ENCODE results near the gene PRRX1.

PRRX1 gene

GRCh38 chr1:170657275-170657853, 6.6 kb upstream of the PRRX1 start:
- TF ChIP-seq ELF4 (IDR thresholded peaks at IDR 0.05) (no peak), SP1 (IDR thresholded peaks at IDR 0.05) (no peak), TARDBP (IDR thresholded peaks at IDR 0.05) (no peak), LEF1 (IDR thresholded peaks at IDR 0.05; ENCODE audit: borderline replicate concordance) (no peak), FOXK2 (IDR thresholded peaks at IDR 0.05) (no peak), ARNT (IDR thresholded peaks at IDR 0.05) (no peak), ZNF384 (IDR thresholded peaks at IDR 0.05) (no peak), FOXA1 (IDR thresholded peaks at IDR 0.05) (no peak), L3MBTL2 (conservative IDR thresholded peaks at IDR 0.05) (no peak), HDGF (IDR thresholded peaks at IDR 0.05; ENCODE audit: borderline replicate concordance) (no peak), FOXM1 (IDR thresholded peaks at IDR 0.05; ENCODE audit: borderline replicate concordance) (no peak), SUZ12 (IDR thresholded peaks at IDR 0.05) (no peak), NFRKB (IDR thresholded peaks at IDR 0.05) (no peak), PKNOX1 (IDR thresholded peaks at IDR 0.05) (no peak), CTBP1 (IDR thresholded peaks at IDR 0.05; ENCODE audit: borderline replicate concordance) (no peak), BHLHE40 (IDR thresholded peaks at IDR 0.05; ENCODE audit: borderline replicate concordance) (no peak)
- ChIA-PET POLR2A (no interaction called here), CTCF (no interaction called here)
- DNase-seq (ENCODE audit: extremely low spot score) = no peak

- no peak for TF ChIP-seq ELF4 (IDR thresholded peaks at IDR 0.05)
- no peak for TF ChIP-seq NFRKB (IDR thresholded peaks at IDR 0.05)
- TF ChIP-seq SP1 (IDR thresholded peaks at IDR 0.05) = no peak
- TF ChIP-seq SUZ12 (IDR thresholded peaks at IDR 0.05) = no peak
- no peak for DNase-seq (ENCODE audit: extremely low spot score)
- POLR2A ChIA-PET = no interaction called here
- CTCF ChIA-PET = no interaction called here
These were observed 4.4 kb upstream of the PRRX1 start for GRCh38 chr1:170659399-170660035.

- ChIA-PET CTCF (no interaction called here), POLR2A (no interaction called here)
- DNase-seq (ENCODE audit: extremely low spot score) = no peak
- TF ChIP-seq TARDBP (IDR thresholded peaks at IDR 0.05) (no peak), L3MBTL2 (conservative IDR thresholded peaks at IDR 0.05) (no peak), NFRKB (IDR thresholded peaks at IDR 0.05) (no peak)
These were observed 3.6 kb upstream of the PRRX1 start for GRCh38 chr1:170660281-170660713.

GRCh38 chr1:170660871-170661645, 2.9 kb upstream of the PRRX1 start:
- CTCF ChIA-PET = no interaction called here
- no peak for DNase-seq (ENCODE audit: extremely low spot score)
- POLR2A ChIA-PET = no interaction called here
- no peak for TF ChIP-seq HDGF (IDR thresholded peaks at IDR 0.05; ENCODE audit: borderline replicate concordance)
- no peak for TF ChIP-seq ELF4 (IDR thresholded peaks at IDR 0.05)
- TF ChIP-seq FOXK2 (IDR thresholded peaks at IDR 0.05) = no peak
- TF ChIP-seq BHLHE40 (IDR thresholded peaks at IDR 0.05; ENCODE audit: borderline replicate concordance) = no peak
- TF ChIP-seq FOXM1 (IDR thresholded peaks at IDR 0.05; ENCODE audit: borderline replicate concordance) = no peak
- TF ChIP-seq CTBP1 (IDR thresholded peaks at IDR 0.05; ENCODE audit: borderline replicate concordance) = no peak
- no peak for TF ChIP-seq ZNF384 (IDR thresholded peaks at IDR 0.05)
- TF ChIP-seq SP1 (IDR thresholded peaks at IDR 0.05) = no peak
- no peak for TF ChIP-seq FOXA1 (IDR thresholded peaks at IDR 0.05)
- TF ChIP-seq TARDBP (IDR thresholded peaks at IDR 0.05) = no peak
- TF ChIP-seq ARNT (IDR thresholded peaks at IDR 0.05) = no peak
- no peak for TF ChIP-seq NFRKB (IDR thresholded peaks at IDR 0.05)
- TF ChIP-seq L3MBTL2 (conservative IDR thresholded peaks at IDR 0.05) = no peak

- no peak for TF ChIP-seq FOXK2 (IDR thresholded peaks at IDR 0.05)
- TF ChIP-seq FOXM1 (IDR thresholded peaks at IDR 0.05; ENCODE audit: borderline replicate concordance) = no peak
- TF ChIP-seq TARDBP (IDR thresholded peaks at IDR 0.05) = no peak
- TF ChIP-seq NFRKB (IDR thresholded peaks at IDR 0.05) = no peak
- no peak for TF ChIP-seq ARNT (IDR thresholded peaks at IDR 0.05)
- TF ChIP-seq BHLHE40 (IDR thresholded peaks at IDR 0.05; ENCODE audit: borderline replicate concordance) = no peak
- TF ChIP-seq FOXA1 (IDR thresholded peaks at IDR 0.05) = no peak
- no peak for TF ChIP-seq HDGF (IDR thresholded peaks at IDR 0.05; ENCODE audit: borderline replicate concordance)
- no peak for TF ChIP-seq L3MBTL2 (conservative IDR thresholded peaks at IDR 0.05)
- TF ChIP-seq CTBP1 (IDR thresholded peaks at IDR 0.05; ENCODE audit: borderline replicate concordance) = no peak
- no peak for TF ChIP-seq LEF1 (IDR thresholded peaks at IDR 0.05; ENCODE audit: borderline replicate concordance)
- no peak for TF ChIP-seq SUZ12 (IDR thresholded peaks at IDR 0.05)
- TF ChIP-seq SP1 (IDR thresholded peaks at IDR 0.05) = no peak
- CTCF ChIA-PET = no interaction called here
- POLR2A ChIA-PET = no interaction called here
- no peak for DNase-seq (ENCODE audit: extremely low spot score)
These were observed 2.1 kb upstream of the PRRX1 start for GRCh38 chr1:170661646-170662411.

- TF ChIP-seq ELF4 (IDR thresholded peaks at IDR 0.05) (no peak), LEF1 (IDR thresholded peaks at IDR 0.05; ENCODE audit: borderline replicate concordance) (no peak), TARDBP (IDR thresholded peaks at IDR 0.05) (no peak), FOXM1 (IDR thresholded peaks at IDR 0.05; ENCODE audit: borderline replicate concordance) (no peak), FOXK2 (IDR thresholded peaks at IDR 0.05) (no peak)
- DNase-seq (ENCODE audit: extremely low spot score) = no peak
- CTCF ChIA-PET = no interaction called here
- POLR2A ChIA-PET = no interaction called here
These were observed 1.1 kb upstream of the PRRX1 start for GRCh38 chr1:170662561-170663403.

All from HEK293T (cell line).